HUES48 (cell line): ENCODE measurements around the gene ITIH5.

Source experiments
- H3K27ac ChIP-seq: one replicate; pipeline ENCODE4 v1.7.0; 2013; ENCODE audit warnings: low read depth, low read length, inconsistent platforms
- H3K27me3 ChIP-seq: 2 replicates; pipeline ENCODE4 v1.6.1; 2013; ENCODE audit warnings: mild to moderate bottlenecking, low read length; ENCODE audit not compliant: control insufficient read depth, insufficient read depth
- H3K36me3 ChIP-seq: 2 replicates; pipeline ENCODE4 v1.6.1; 2013; ENCODE audit warnings: low read length; ENCODE audit not compliant: control insufficient read depth, insufficient read depth
- H3K4me1 ChIP-seq: 2 replicates; pipeline ENCODE4 v1.6.1; 2013; ENCODE audit warnings: mild to moderate bottlenecking, low read length; ENCODE audit not compliant: control insufficient read depth, insufficient read depth
- H3K4me3 ChIP-seq: 2 replicates; pipeline ENCODE4 v1.5.1; 2013; ENCODE audit warnings: mild to moderate bottlenecking, low read depth, low read length
- H3K9ac ChIP-seq: 2 replicates; pipeline ENCODE4 v1.6.1; 2013; ENCODE audit warnings: mild to moderate bottlenecking, low read depth, low read length, moderate library complexity
- H3K9me3 ChIP-seq: 2 replicates; pipeline ENCODE4 v1.6.1; 2013; ENCODE audit warnings: low read length; ENCODE audit not compliant: control insufficient read depth, insufficient read depth

ITIH5 gene

DNA sequence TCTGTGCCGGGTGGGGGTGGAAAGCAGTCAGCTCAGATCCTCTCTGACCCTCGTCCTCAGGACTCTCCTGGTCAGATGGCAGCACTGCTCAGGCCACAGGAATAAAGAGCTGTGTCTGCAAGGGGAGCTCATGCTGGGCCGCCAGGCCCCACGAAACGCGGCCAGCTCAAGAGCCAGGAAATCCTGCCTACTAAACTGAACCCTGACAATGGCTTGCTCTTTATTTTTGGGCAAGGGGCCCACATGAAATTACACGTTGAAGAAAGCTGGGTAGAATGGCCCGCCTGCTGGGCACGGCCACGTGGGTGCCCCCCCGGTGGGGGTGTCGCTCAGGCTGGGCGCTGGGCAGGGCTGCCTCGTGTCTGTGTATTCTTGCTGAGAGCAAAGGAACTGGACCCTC is 103.0 kb downstream of the ITIH5 start:
- H3K36me3 ChIP-seq, result no peaks in the 10 kb centered on the region
- H3K4me3 ChIP-seq, result no peak overlapping the region
- no peaks in the 10 kb centered on the region for H3K9me3 ChIP-seq
- H3K27ac ChIP-seq, result no peak overlapping the region
- no peaks in the 10 kb centered on the region for H3K27me3 ChIP-seq
- H3K9ac ChIP-seq, result no peak overlapping the region
- H3K4me1 ChIP-seq, result peaks cover 15% of the 10 kb centered on the region

- H3K9ac ChIP-seq, result no peak overlapping the region
- no peaks in the 10 kb centered on the region for H3K36me3 ChIP-seq
- no peak overlapping the region for H3K27ac ChIP-seq
- H3K27me3 ChIP-seq, result no peaks in the 10 kb centered on the region
- H3K4me1 ChIP-seq, result peaks cover 15% of the 10 kb centered on the region
- H3K9me3 ChIP-seq, result no peaks in the 10 kb centered on the region
- no peak overlapping the region for H3K4me3 ChIP-seq
Measured at GRCh38 chr10:7563368-7563767, 103.4 kb downstream of the ITIH5 start.

DNA sequence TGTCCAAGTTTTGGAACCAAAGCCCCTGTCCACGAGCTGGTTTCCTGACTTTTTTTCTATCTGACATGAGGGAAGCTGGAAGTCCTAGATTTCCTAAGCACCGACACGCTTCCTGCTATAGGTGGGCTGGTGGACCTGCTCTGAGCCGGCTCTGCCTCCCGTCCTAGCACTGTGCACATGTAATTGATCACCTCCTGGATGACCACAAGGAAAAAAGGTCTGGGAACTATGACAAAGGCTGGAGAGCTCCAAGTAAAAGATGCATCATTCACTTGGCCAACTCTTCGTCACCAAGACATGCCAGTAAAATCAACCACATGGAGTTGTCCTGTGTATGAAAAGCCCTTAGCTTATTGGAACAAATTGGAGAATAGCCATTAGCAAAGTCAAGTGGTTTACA is 104.8 kb downstream of the ITIH5 start:
- Histone ChIP-seq H3K27ac (no peak overlapping the region), H3K36me3 (no peaks in the 10 kb centered on the region), H3K9me3 (no peaks in the 10 kb centered on the region), H3K27me3 (no peaks in the 10 kb centered on the region), H3K4me1 (peaks cover 15% of the 10 kb centered on the region), H3K9ac (no peak overlapping the region), H3K4me3 (no peak overlapping the region)

DNA sequence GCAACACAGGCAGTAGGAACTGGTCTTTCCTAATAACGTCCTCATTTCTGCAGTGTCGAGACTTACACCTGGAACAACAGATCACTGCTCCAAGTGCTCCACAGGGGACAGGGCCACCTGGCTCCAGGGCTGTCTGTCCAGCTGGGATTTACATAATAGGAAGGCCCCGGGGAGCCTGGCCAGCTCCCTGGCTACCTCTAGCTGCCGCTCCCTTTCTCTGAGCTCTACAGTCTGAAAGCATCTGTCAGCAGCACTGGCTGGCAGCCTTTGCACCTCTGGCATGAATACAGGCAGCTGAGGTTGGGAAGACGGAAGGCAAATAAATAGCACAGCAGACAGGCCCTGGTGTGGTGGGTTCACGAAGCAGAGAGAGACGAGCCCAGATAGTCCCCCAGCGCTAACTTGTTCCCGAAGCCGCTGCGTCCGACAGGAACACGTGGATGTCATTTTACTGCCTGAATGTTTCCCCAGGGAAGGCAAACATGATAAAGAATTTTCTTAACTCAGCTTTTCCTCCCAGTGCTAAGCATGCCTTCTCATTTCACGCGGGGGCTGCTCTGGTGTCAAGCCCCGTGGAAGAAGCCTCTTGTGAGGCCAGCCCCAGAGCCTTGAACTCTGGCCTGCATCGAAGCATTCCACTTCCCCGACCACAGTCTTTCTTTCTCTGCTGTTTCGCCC is 105.4 kb downstream of the ITIH5 start:
- no peak overlapping the region for H3K9ac ChIP-seq
- H3K9me3 ChIP-seq, result no peaks in the 10 kb centered on the region
- peaks cover 15% of the 10 kb centered on the region for H3K4me1 ChIP-seq
- no peak overlapping the region for H3K27ac ChIP-seq
- no peak overlapping the region for H3K4me3 ChIP-seq
- no peaks in the 10 kb centered on the region for H3K27me3 ChIP-seq
- H3K36me3 ChIP-seq, result no peaks in the 10 kb centered on the region

GRCh38 chr10:7560519-7560918 is 106.2 kb downstream of the ITIH5 start:
- no peaks in the 10 kb centered on the region for H3K27me3 ChIP-seq

DNA sequence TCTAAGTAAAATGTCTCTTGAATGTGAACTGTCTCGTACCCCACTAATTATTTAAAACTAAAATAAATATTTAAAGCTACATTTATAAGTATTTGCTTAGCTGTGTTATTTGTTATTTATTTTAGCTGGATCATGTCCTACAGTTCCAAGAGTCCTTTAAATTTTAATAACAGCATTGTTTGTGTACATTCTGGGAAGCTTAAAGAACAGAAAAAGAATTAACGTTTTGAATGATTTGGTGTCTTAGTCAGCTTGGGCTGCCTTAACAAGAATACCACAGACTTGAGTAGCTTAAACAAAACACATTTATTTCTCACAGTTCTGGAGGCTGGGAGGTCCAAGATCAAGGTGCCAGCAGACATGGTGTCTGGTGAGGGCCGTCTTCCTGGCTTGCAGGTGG is 107.4 kb downstream of the ITIH5 start:
- H3K4me1 ChIP-seq, result peaks cover 15% of the 10 kb centered on the region
- no peak overlapping the region for H3K27ac ChIP-seq
- no peak overlapping the region for H3K9ac ChIP-seq
- no peak overlapping the region for H3K4me3 ChIP-seq
- H3K27me3 ChIP-seq, result no peaks in the 10 kb centered on the region
- H3K36me3 ChIP-seq, result no peaks in the 10 kb centered on the region
- H3K9me3 ChIP-seq, result no peaks in the 10 kb centered on the region

More at GRCh38 chr10:7560519-7560918, 106.2 kb downstream of the ITIH5 start:
- Histone ChIP-seq H3K9me3 (no peaks in the 10 kb centered on the region), H3K4me3 (no peak overlapping the region), H3K36me3 (no peaks in the 10 kb centered on the region), H3K27ac (no peak overlapping the region), H3K9ac (no peak overlapping the region), H3K4me1 (peaks cover 15% of the 10 kb centered on the region)

DNA sequence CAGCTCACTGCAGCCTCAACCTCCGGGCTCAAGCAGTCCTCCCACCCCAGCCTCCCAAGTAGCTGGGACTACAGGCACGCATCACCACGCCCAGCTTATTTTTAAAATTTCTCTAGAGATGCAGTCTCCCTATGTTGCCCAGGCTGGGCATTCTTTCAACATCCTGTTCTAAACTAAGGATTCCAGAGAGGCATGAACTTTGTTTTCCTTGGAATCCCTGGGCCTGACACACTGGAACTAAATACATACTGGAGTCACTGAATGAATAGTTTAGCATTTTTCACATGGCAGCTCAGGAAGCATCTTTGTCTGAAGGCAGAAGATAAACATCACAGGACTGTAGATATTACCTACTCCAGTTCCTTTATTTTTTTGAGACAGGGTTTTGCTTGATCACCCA is 108.7 kb downstream of the ITIH5 start:
- Histone ChIP-seq H3K27me3 (no peaks in the 10 kb centered on the region), H3K9ac (no peak overlapping the region), H3K36me3 (no peaks in the 10 kb centered on the region), H3K4me3 (no peak overlapping the region), H3K9me3 (no peaks in the 10 kb centered on the region), H3K4me1 (peaks cover 15% of the 10 kb centered on the region), H3K27ac (no peak overlapping the region)

- Histone ChIP-seq H3K4me3 (no peak overlapping the region), H3K9me3 (no peaks in the 10 kb centered on the region), H3K36me3 (no peaks in the 10 kb centered on the region), H3K27me3 (no peaks in the 10 kb centered on the region), H3K9ac (no peak overlapping the region), H3K27ac (no peak overlapping the region), H3K4me1 (peaks cover 6% of the 10 kb centered on the region; the same call in 1 of the 2 replicates)
Measured at GRCh38 chr10:7553531-7553930, 113.2 kb downstream of the ITIH5 start.

GRCh38 chr10:7551950-7552716 is 114.6 kb downstream of the ITIH5 start:
- H3K27me3 ChIP-seq, result no peaks in the 10 kb centered on the region
- H3K9me3 ChIP-seq, result no peaks in the 10 kb centered on the region
- H3K9ac ChIP-seq, result no peak overlapping the region
- H3K4me3 ChIP-seq, result no peak overlapping the region
- no peaks in the 10 kb centered on the region for H3K36me3 ChIP-seq
- H3K4me1 ChIP-seq, result peaks cover 6% of the 10 kb centered on the region; the same call in 1 of the 2 replicates
- peak overlapping the region; percentile 29 for H3K27ac ChIP-seq

DNA sequence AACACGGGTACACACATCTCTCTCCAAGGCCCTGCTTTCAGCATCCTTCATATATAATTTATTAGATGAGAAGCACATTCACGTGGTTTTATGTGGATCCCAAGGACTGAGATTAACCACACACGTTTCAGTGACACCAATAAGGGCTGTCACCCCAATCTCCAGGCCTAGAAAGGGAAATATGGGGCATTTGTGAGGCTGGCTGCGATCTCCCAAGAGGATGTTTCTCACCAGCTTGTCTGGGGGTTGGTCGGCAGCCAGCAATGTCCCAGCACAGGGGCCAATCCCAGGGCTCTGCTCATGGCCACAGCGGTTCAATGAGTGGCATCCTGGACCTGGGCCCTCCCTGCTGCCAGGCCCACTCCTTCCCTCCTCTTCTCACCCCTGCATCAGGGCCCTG is 115.5 kb downstream of the ITIH5 start:
- no peak overlapping the region for H3K4me3 ChIP-seq
- H3K9me3 ChIP-seq, result no peaks in the 10 kb centered on the region
- no peaks in the 10 kb centered on the region for H3K27me3 ChIP-seq
- no peak overlapping the region for H3K27ac ChIP-seq
- H3K36me3 ChIP-seq, result no peaks in the 10 kb centered on the region
- no peak overlapping the region for H3K9ac ChIP-seq
- peaks cover 6% of the 10 kb centered on the region; the same call in 1 of the 2 replicates for H3K4me1 ChIP-seq

DNA sequence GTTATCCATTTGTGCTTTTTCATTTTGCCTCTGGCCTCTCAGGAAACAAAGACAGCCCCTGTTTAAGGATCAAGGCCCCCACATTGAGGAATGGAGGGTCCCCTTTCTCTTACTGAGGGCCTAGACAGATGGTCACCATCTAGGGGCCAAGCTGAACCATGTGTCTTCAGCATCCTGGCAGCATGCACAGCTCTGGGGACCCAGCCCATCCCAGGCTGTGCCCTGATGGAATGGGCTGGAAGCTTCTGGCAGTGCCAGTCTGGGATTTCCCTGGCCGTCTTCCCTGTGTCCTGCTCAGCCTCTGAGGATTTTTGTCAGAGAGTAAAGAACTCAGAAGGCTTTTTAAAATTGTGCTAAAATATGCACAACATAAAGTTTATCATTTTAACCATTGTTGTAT is 116.8 kb downstream of the ITIH5 start:
- no peaks in the 10 kb centered on the region for H3K27me3 ChIP-seq
- no peak overlapping the region for H3K9ac ChIP-seq
- peaks cover 6% of the 10 kb centered on the region; the same call in 1 of the 2 replicates for H3K4me1 ChIP-seq
- no peaks in the 10 kb centered on the region for H3K36me3 ChIP-seq
- no peak overlapping the region for H3K4me3 ChIP-seq
- H3K9me3 ChIP-seq, result no peaks in the 10 kb centered on the region
- no peak overlapping the region for H3K27ac ChIP-seq
